GM21515 (cell line): ENCODE data around the gene DLL1.
"Not testable (repeated sequence)": the region's sequence is repeated elsewhere in the genome, so short reads cannot be mapped to it uniquely, and the experiment has no call there.

ENCODE experiments used
- ATAC-seq: cut with Tn5 transposase; IDR thresholded peaks from one replicate; pipeline ENCODE4 v1.9.1; 2021; ENCODE audit not compliant: unreplicated experiment

DLL1 gene, protein sequence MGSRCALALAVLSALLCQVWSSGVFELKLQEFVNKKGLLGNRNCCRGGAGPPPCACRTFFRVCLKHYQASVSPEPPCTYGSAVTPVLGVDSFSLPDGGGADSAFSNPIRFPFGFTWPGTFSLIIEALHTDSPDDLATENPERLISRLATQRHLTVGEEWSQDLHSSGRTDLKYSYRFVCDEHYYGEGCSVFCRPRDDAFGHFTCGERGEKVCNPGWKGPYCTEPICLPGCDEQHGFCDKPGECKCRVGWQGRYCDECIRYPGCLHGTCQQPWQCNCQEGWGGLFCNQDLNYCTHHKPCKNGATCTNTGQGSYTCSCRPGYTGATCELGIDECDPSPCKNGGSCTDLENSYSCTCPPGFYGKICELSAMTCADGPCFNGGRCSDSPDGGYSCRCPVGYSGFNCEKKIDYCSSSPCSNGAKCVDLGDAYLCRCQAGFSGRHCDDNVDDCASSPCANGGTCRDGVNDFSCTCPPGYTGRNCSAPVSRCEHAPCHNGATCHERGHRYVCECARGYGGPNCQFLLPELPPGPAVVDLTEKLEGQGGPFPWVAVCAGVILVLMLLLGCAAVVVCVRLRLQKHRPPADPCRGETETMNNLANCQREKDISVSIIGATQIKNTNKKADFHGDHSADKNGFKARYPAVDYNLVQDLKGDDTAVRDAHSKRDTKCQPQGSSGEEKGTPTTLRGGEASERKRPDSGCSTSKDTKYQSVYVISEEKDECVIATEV

DNA sequence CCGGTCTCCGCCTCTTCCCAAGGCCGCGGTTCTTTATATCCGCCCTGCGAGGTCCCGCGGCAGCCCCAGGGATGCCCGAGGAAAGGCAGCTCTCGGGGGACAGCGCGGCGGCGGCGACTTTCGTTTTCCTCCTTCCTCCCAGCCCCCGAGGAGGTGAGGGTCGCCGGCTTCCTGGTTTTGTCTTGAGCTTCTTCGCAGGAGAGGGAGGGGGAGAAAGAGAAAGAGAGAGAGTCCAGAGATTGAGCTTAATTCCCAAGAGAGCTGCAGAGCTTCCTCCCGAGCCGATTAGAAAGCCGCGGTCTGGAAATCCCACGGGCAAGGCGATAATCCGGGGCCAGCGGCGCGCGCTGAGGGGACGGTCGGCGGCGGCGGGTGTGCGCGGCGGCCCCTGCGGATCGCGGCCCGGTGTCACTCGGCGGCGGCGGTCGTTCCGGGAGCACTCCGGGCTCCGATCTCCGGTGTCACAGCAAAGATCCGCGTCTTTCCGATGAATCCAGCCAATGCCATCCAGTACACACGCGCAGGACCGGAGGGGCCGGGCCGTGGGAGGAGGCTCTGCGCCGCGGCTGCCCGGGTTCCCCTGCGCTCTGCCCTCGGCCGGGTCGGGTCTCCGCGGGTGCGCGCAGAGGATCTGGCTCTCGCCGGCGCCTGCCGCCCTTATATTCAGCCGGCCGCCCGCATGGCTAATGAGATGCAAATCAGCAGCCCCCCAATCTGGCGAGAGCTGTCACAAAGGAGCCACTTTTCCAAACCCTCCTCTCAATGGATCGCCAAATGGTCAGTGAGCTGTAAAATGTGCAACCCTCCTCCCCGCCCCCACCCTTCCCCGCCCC lies at the start of gene DLL1:
Gene DLL1 (minus strand): TSS at position 783 of the 833 bp plus-strand sequence. CDS start 939 bp downstream, outside the sequence.
- no peak for ATAC-seq

GRCh38 chr6:170335199-170335598 lies 44.3 kb upstream of the DLL1 start:
- ATAC-seq = not testable (repeated sequence)

DNA sequence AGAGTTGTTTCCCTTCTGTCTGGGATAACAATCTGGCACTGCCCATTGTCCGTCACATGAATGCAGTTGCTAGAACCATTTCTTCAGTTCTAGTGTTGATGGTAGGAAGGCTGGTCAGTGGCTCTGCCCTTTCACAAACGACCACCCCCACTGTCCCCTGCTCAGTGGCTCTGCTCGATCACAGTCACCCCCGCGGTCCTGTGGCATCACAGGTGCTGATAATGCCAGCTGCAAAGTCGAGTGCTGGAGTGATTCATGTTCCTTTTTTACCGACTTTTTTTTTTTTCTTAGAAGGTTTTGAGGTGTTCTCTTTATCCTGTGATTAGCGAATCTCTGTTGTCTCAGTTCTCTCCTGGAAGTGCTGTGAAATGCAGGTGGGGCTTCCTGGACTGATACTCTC lies 38.4 kb upstream of the DLL1 start:
- no peak for ATAC-seq

DNA sequence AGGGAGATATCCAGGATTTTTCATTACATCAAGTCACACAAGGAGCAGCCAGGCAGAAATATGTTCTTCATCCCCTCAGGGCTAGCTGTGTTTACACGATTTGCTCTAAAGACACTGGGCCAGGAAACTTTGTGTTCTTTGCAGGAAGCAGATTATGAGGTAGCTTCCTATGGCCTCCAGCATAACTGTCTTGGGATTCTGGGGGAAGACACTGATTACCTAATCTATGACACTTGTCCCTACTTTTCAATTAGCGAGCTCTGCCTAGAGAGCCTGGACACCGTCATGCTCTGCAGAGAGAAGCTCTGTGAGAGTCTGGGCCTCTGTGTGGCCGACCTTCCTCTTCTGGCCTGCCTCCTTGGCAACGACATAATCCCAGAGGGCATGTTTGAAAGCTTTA lies 26.8 kb upstream of the DLL1 start:
- no peak for ATAC-seq

DNA sequence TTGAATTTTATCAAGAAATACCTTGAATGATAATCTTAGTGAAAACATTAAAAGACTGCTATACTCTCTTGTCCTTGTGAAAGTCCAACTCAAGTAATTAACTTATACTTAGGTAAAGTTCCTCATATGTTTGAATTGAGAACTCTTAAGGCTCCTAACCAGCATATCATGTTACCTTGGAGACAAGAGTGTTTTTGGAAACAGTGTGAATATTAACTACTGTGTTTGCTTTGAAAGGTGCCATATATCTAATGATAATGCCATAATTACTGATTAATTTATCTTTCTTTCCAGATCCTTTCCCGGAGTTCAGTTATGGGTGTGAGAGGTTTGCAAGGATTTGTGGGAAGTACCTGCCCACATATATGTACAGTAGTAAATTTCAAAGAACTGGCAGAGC lies 26.2 kb upstream of the DLL1 start:
- no peak for ATAC-seq

DNA sequence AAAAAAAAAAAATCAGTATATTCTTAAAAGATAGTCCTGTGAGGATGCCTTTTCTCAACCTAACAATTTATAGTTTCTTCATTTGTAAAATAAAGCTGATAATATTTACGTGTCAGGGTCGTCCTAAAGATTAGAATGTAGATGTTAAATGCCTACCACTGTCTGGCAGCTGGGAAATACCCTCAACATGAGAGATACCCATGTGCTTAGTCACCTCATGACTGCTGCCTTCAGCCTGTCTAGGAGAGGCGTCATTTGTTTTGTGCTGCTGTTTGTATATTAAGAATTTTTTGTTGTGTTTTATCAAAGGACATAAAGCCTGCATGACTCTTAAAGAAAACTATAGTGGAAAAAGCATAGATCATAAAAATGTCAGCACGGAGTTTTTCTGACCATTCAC lies 25.2 kb upstream of the DLL1 start:
- no peak for ATAC-seq

- no peak for ATAC-seq
Observed at GRCh38 chr6:170314983-170315382, 24.1 kb upstream of the DLL1 start.

GRCh38 chr6:170313716-170314295 lies 22.9 kb upstream of the DLL1 start:
- no peak for ATAC-seq

GRCh38 chr6:170312876-170313275 lies 22.0 kb upstream of the DLL1 start:
- no peak for ATAC-seq

GRCh38 chr6:170311696-170312095 lies 20.8 kb upstream of the DLL1 start:
- ATAC-seq = no peak

DNA sequence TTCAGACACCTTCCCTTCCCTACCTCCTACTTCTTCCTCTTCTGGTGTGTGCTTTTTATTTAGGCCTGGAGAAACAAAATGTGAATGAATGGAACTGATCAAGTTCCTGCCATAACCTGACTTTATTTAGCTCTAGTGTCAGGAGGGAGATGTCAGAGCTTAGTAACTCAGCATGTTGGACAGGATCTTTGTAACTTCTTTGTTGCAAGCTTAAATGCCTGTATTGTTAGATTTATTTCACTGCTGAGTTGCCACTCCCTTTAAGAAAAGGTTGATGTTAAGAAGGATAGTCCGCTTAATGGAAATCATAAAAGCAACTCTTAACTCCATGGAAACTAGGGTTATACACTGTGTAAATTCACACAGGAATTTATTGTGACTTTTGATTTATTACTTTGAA lies 17.9 kb upstream of the DLL1 start:
- ATAC-seq = no peak

DNA sequence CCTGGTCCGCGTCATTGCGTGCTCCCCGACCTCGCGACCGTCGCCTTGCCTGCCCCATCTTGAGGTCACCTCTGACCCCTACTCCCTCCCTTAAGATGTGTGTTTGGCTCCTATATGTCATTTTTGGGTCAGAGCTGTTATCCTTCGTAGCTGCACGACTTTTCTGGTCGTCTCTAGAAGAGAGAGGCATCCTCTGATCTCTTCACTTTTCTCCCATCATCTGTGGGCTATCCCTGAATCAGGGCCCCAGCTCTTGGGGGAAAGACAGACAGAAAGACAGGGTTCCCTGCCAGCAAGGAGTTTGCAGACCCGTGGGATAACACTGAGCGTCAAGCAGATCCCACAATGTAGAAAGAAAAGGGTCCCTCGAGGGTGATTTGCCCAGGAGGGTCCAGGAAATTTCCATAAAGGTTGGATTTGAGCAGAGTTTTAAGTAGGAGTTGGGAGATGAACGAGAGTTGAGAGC lies 16.2 kb upstream of the DLL1 start:
- no peak for ATAC-seq

- peak; percentile 99 for ATAC-seq
Observed at GRCh38 chr6:170306324-170307079, 15.6 kb upstream of the DLL1 start, which contains the start of gene FAM120B. FAM120B (plus strand) TSS chr6:170306758; CDS start chr6:170317391, 10,633 bp downstream.

DNA sequence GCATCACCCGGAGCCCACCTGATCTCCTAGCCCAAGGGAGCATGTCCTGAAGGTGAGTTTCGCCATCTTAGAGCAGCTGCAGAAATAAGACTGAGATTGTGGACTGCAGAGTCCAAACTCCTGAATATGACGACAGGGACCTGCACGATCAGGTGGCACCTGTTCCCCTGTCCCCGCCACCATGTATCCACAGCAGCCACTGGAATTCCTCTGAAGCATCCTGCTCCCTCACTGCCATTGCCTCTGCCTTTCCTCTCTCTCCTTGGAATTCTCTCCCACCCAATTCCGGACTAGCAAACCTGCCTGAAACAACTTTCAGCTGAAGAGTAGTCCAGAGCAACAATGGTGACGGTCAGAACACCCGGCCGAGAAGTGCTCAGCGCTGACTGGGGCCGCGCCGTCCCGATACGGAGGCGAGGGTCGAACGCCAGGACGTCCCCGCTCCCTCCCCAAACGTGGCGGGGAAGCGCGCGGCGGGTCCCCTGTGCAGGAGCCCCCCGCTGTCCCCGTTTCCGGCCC lies 15.0 kb upstream of the DLL1 start:
- no peak for ATAC-seq

- ATAC-seq = no peak
Observed at GRCh38 chr6:170301184-170301583, 10.3 kb upstream of the DLL1 start.

GRCh38 chr6:170298688-170299087 lies 7.8 kb upstream of the DLL1 start:
- no peak for ATAC-seq

DNA sequence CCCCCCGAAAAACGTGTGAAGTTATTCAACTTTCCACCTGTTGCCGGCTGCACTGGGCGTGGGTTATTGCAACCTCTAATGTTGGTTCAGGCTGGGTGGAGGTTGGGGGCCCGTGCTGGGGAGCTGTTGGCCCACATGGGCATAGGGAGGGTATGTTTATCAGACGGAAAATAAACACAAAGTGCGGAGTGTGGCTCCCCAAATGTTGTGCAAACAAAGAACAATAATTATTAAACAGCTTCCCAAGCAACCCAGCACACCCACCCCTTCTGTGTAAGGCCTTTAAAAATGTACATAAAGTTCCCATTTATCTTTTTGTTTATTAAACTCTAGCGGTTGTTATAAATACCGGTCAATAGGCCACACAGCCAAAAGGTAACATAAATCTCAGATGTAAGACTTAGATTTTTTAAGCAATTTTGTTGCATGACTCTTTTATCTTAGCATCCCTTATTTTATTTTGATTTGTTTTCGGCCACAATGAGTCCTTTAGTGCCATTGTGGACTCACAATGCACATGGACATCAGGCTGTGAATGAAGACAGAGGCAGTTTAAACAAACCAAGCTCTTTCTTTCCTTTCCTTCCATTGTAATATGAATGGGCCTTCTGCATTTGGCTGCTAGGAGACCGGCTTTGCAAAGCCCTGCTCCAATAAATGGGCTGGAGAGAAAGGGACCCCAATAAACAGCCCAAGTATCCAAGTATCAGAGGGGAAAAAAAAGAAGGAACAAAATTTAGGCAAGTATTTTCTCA lies 6.9 kb upstream of the DLL1 start:
- ATAC-seq = no peak

DNA sequence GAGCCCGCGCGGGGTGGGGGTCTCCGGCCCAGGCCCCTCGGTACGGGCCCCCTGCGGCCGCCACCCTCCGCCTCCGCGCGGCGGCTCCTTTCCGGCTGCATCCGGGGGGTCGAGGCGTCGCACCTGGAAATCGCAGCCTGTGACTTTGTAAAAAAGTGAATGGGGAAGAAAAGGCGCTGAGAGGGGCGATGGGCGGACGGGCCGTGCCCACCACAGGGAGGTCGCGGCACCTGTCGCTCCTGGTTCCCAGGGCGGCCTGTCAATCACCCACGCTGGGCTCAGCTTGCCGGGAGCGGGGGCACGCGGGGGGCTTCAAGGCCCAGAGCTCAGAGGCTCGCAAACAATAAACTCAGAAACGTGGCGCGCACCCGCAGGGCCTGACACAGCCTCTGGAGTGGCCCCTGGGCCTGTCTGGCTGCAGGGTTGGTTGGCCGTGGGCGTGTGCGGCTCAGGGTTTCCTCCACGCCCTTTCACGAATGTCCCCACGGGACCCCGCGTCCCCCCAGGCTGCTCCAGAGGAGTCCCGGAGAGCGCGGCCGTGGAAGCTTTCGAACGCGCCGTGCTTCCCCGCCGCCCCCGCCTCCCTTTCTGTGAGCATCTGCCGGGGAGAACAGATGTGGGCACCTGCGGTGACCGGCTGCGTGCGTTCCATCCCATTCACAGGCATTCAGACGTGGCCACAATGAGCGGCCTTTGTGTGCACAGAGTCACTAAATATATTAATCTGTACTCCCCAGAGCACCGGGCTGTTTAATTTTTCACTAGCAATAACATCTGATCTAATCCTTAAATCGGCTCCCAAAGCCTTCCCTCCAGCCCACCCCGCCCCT lies 6.1 kb upstream of the DLL1 start:
- ATAC-seq = no peak

DNA sequence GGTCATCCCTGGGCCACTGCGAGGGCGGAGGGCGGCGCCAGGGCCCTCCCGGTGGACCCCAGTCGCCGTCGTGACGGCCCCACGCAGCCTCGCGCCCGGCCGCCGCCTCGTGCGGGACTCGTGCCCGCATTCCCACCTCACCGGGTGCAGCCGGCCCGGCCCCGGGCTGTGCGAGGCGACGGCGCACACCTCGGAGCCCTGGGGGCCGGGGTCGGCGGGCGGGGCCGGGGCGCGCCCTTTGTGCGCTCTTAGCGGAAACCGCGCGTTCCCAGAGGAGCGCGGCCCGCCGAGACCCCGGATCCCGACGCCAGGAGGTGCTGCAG lies 5.5 kb upstream of the DLL1 start:
- no peak for ATAC-seq
